Measurements from ENCODE around the gene ERICH3.

DNA sequence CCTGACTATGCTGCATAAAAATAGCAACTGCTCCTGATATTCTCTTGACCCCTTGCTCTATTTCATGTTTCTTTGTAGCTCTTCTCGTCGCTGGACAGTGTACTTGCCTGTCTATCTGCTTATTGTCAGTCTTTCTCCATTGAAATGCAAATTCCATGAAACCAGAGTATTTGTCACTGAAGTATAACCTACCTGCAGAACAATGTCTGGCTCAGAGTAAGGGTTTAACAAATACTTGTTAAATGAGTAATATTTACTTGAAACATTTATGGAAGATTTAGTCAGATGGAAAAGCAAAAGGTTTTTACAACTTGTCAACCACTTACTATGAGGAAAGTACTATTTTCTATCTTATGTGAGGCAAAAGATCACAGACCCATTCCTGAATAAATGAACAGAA, 19.9 kb upstream of the ERICH3 start:
- TF ChIP-seq POLR2A (IDR thresholded peaks at IDR 0.05; ENCODE audit: low read depth) (no peak), CTCF (IDR thresholded peaks at IDR 0.05) (no peak), POLR2AphosphoS5 (IDR thresholded peaks at IDR 0.05) (no peak)

Data from esophagus muscularis mucosa (tissue), 3 donors.